Stimulated activated naive B cell treated with anti-CD40 and anti-IgM and Interleukin-4, amounts not matched to agents 10 μg/mL and 1 μg/mL and 100 μg/mL, for 72 hours (primary cell): ENCODE measurements around the gene BCORL1.

Experiments
- ATAC-seq, 2 donors: fragments of 150-1000 bp; cut with Tn5 transposase; replicated peaks; 2 replicates each; pipeline ENCODE4 v1.10.0; 2021; ENCODE audit warnings: moderate library complexity in 1 of 2
- DNase-seq: peaks from one replicate; pipeline ENCODE4 v3.0.0; 2021
- H3K27ac Mint-ChIP-seq: one replicate; pipeline ENCODE4 v1.8.0; 2022; ENCODE audit warnings: mild to moderate bottlenecking, mixed read lengths
- H3K27me3 Mint-ChIP-seq, 2 donors: one replicate each; pipeline ENCODE4 v1.8.0; 2022; ENCODE audit warnings: mixed read lengths in 2 of 2
- H3K36me3 Mint-ChIP-seq, 2 donors: one replicate each; pipeline ENCODE4 v1.8.0; 2022; ENCODE audit warnings: mixed read lengths in 2 of 2, mild to moderate bottlenecking in 1 of 2
- H3K4me1 Mint-ChIP-seq, 2 donors: one replicate each; pipeline ENCODE4 v1.8.0; 2022; ENCODE audit warnings: mixed read lengths in 2 of 2, mild to moderate bottlenecking in 1 of 2
- H3K4me3 Mint-ChIP-seq, 2 donors: one replicate each; pipeline ENCODE4 v1.8.0; 2022; ENCODE audit warnings: mild to moderate bottlenecking in 2 of 2, mixed read lengths in 2 of 2, moderate library complexity in 1 of 2
- H3K9me3 Mint-ChIP-seq, 2 donors: one replicate each; pipeline ENCODE4 v1.8.0; 2022; ENCODE audit warnings: mixed read lengths in 2 of 2, mild to moderate bottlenecking in 1 of 2

BCORL1 gene

DNA sequence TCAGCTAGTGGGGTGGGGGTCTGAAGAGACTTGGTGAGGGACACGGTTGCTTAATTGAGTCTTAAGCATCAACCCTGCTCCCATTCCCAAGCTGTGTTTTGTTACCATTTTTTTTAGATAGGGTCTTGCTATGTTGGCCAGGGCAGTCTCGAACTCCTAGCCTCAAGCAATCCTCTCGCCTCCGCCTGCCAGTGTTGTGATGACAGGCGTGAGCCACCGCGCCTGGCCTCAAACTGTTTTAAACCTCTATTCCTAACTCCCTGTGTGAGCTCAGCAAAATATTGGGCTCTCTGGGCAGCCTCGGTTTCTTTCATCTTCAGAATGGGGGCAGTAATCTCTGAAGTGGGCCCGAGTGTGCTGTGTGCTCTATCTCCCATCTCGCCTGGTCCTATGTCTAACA, 26.3 kb upstream of the BCORL1 start:
- Mint-ChIP-seq H3K4me1 (peaks cover 11 to 28% of the 10 kb centered on the region in 2 donors), H3K27me3 (peaks cover 0 to 9% of the 10 kb centered on the region in 2 donors), H3K4me3 (peak overlapping the region in 1 of 2 donors; percentile 11), H3K36me3 (no peaks in the 10 kb centered on the region), H3K9me3 (no peaks in the 10 kb centered on the region), H3K27ac (no peak overlapping the region)
- ATAC-seq (no peak), DNase-seq (no peak)

DNA sequence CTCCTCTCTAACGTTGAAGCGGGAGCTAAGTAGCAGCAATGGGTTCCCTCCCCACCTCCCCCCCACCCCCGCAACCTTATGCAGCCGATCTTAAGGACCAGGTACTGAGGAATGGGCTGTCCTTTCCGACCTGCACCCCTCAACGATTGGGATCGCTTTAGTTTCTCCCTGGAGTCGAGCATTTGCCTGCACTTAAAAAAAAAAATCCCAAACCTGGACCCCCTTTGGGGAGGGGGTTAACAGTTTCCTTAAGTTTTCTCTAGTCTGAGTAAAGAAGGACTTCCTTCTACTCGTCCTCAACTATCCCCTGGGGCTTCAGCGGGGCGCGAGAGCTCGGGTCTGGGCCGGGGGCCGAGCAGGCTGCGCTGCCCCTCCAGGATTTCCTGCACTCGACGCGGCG, 25.7 kb upstream of the BCORL1 start:
- no peaks in the 10 kb centered on the region for H3K9me3 Mint-ChIP-seq
- no peaks in the 10 kb centered on the region for H3K36me3 Mint-ChIP-seq
- peak overlapping the region; percentile 69 for H3K27ac Mint-ChIP-seq
- H3K27me3 Mint-ChIP-seq: peaks cover 0 to 8% of the 10 kb centered on the region in 2 donors
- H3K4me3 Mint-ChIP-seq: peak overlapping the region; percentile 73 to 79
- ATAC-seq: no peak
- DNase-seq: no peak
- peaks cover 16 to 34% of the 10 kb centered on the region in 2 donors for H3K4me1 Mint-ChIP-seq

DNA sequence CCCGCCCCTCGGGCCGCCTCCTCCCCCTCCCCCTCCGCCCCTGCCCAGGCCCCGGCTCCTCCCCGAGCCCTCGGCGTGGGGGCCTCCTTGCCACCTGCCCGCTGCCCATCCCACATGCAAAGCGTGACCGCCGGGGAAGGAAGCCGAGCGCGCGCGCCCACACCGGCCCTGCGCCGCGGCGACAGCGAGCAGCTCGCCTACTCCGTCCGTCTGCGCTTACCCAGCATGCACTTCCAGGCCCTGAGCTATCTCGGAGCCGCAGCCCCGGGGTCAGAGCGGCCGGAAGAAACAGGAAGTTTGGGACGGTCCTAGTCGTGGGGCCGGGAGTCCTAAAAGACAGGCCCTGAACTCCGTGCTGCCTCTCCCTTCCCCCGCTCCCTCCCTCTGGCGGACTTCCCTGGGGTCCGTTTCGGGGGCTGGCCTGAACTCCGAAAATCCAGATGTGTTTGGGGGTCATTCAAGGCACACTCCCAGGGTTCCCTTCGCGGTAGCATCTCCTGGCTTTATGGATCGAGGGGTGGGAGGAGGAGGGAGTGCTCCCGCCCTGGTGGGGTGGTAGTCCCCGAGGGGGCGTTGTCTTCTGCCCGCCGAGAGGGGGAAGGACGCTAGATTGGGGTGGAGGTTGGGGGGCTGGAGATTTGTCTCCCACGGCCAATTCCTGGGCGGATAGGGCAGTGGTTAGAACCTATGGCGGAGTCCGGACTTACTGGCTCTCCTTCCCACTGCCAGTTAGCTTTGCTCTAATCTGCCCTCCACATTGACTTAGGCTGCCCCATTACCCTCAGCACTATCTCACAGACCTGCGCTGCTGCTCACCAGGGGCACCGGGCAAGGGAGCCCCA, 25.0 kb upstream of the BCORL1 start:
- H3K27ac Mint-ChIP-seq: peak overlapping the region; percentile 88
- DNase-seq: peak; percentile 78

DNA sequence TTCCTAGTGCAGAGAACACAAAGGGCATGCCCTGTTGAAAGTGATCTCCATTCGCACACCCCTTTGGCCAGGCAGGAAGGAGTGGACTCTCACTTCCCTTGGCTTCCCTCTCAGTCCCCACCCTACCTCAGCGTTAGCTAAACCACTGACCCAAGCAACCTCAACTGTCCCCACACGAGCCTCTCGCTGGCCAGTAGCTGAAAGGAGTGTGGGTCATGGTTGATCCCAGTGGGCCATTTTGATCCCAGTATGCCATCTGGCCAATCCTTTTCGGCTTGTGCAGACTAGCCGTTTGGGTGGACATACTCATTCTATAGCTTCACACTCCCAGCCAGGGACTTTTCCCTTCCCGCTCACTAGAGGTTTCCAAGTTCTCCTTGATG, 24.4 kb upstream of the BCORL1 start:
- Mint-ChIP-seq H3K36me3 (no peaks in the 10 kb centered on the region), H3K27me3 (no peaks in the 10 kb centered on the region), H3K4me3 (peak overlapping the region; percentile 77 to 79), H3K9me3 (no peaks in the 10 kb centered on the region), H3K27ac (peak overlapping the region; percentile 88), H3K4me1 (peaks cover 11 to 25% of the 10 kb centered on the region in 2 donors)
- DNase-seq (no peak), ATAC-seq (no peak)

More for the DNA sequence above, 25.0 kb upstream of the BCORL1 start:
- Mint-ChIP-seq H3K36me3 (no peaks in the 10 kb centered on the region), H3K4me1 (peaks cover 15 to 31% of the 10 kb centered on the region in 2 donors), H3K9me3 (no peaks in the 10 kb centered on the region), H3K4me3 (peak overlapping the region; percentile 77 to 79), H3K27me3 (peaks cover 0 to 4% of the 10 kb centered on the region in 2 donors)
- ATAC-seq: peak; percentile 74 to 81

DNA sequence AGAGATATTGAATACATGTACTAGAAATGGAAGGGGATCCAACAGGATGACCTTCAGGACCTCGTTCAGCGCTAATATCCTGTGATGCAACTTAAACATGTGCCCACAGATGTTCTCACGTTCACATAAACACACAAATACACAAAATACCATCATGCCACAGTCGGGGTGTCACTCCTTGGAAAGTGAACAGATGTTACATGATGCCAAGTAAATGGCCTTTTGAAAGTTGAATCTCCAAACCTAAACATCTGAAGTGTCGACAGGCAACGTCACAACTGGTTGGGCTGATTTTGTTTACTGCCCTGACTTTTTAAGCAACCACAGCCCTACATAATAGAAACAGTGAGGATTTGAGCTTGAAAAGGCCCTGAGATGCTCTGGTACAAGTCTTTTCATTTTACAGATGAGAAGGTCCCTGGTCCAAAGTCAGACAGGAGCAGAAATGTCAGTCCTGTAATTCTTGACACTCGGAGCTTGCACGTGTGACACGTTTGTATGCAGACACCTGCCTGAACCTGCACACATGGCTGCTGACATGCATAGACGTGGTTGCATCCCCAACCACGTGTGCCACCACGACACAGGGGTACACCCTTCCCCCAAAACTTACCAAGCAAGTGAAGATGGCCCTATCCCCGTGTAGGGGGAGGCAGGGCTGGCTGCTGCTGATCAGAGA, 23.5 kb upstream of the BCORL1 start:
- no peak overlapping the region for H3K4me3 Mint-ChIP-seq
- H3K27me3 Mint-ChIP-seq: no peaks in the 10 kb centered on the region
- H3K4me1 Mint-ChIP-seq: peaks cover 11 to 25% of the 10 kb centered on the region in 2 donors
- ATAC-seq: no peak
- H3K27ac Mint-ChIP-seq: no peak overlapping the region
- no peaks in the 10 kb centered on the region for H3K36me3 Mint-ChIP-seq
- no peaks in the 10 kb centered on the region for H3K9me3 Mint-ChIP-seq
- DNase-seq: no peak

DNA sequence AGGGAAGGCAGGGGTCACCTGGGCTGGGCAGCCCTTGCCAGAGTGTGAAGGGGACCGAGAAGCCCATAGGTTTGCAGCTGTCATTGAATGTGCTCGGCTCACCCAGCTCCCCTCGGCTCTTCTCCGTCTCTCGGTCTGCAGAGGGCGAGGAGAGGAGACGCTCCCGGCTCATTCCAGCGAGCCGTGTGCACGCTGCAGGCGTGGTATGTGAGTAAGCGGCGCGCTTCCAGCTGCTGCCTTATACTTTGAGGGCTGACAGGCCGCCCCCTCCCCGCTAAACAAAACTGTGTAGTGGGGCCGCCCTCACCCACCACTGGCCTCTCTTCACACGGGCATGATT, 23.0 kb upstream of the BCORL1 start:
- Mint-ChIP-seq H3K4me1 (peaks cover 11 to 25% of the 10 kb centered on the region in 2 donors), H3K27ac (no peak overlapping the region), H3K36me3 (no peaks in the 10 kb centered on the region), H3K27me3 (no peaks in the 10 kb centered on the region), H3K4me3 (no peak overlapping the region), H3K9me3 (no peaks in the 10 kb centered on the region)
- no peak for ATAC-seq
- no peak for DNase-seq

DNA sequence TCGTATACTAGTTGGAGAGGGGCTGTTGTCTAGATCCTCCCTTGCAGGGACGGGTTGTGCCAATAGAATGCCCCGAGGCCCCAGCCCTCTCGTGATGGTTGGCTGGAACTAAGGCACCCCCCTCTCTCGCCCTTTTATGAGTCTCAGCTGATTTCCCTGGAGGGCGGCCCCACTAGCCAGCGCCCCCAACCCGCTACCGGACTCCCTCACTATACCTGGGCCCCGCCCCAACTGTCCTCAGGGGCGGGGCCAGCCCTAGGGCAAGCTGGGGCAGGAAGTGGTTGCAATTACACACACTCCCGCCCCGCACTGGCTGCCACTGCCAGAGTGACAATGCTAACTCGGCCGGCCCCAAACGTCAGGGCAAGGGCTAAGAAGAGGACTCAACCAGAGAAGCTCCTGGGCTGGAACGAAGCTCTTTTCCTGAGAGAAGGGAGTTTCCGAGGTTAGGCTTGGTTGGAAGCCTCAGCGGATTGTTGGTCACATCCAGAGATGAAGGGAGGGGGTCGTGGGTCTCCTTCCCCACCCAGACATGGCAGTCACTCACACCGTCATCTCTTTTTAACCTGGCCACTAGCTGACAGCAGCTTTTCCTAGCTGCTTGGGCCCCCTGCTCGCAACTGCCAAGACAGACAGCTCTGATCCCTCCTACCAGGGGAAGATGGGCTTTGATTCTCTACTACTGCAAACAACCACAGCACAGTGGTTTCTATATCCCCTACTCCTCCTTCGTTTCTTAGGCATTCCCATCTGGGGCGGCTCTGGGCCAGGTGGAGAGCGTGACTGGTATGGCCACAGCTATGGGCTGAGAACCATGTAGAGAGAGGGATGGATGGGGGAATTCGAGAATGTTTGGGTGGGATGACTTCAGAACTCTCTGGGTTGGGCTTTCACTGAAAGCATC, 21.0 kb upstream of the BCORL1 start:
- Mint-ChIP-seq H3K27ac (peak overlapping the region; percentile 87), H3K4me3 (peak overlapping the region; percentile 37 to 81), H3K27me3 (no peaks in the 10 kb centered on the region), H3K4me1 (peaks cover 11 to 25% of the 10 kb centered on the region in 2 donors), H3K36me3 (no peaks in the 10 kb centered on the region), H3K9me3 (no peaks in the 10 kb centered on the region)
- ATAC-seq (peak; percentile 89 to 91), DNase-seq (peak; percentile 64)

DNA sequence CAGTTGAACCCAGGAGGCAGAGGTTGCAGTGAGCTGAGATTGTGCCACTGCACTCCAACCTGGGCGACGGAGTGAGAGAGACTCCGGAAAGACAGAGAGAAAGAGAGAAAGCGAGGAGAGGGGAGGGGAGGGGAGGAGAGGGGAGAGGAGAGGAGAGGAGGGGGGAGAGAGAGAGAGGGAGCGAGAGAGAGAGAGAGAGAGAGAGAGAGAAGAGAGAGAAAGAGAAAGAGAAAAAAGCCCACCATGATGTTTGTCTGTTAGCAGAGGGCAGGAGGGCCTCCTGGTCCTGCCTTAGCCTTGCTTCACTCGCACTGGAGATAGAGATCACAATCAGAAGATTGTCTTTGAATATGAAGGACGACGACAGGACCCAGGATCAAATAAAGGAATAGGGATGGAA, 18.7 kb upstream of the BCORL1 start:
- no peaks in the 10 kb centered on the region for H3K27me3 Mint-ChIP-seq
- H3K36me3 Mint-ChIP-seq: no peaks in the 10 kb centered on the region
- DNase-seq (no peak), ATAC-seq (no peak)
- no peaks in the 10 kb centered on the region for H3K9me3 Mint-ChIP-seq
- no peak overlapping the region for H3K27ac Mint-ChIP-seq
- no peak overlapping the region for H3K4me3 Mint-ChIP-seq
- peaks cover 7 to 13% of the 10 kb centered on the region in 2 donors for H3K4me1 Mint-ChIP-seq

DNA sequence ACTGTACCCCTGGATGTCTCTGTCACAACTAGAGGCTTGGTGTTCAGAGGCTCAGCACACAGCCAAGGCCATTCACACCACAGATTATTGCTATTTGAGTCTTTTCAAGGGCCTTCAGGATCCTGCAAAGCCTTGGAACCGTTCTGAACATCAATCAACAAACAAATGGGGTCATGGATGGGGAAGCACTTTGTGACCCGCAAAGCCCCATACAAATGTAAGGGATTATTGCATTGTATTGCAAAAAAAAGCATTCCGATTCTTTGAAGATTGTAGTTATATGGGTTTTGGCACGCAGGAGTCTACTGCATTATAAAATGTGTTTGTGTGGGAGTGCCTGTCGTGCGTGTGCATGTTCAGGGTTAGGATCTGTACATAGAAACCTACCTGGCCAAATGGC, 17.3 kb upstream of the BCORL1 start:
- Mint-ChIP-seq H3K9me3 (no peaks in the 10 kb centered on the region), H3K27me3 (no peaks in the 10 kb centered on the region), H3K4me3 (no peak overlapping the region), H3K36me3 (no peaks in the 10 kb centered on the region), H3K4me1 (peaks cover 7 to 13% of the 10 kb centered on the region in 2 donors), H3K27ac (no peak overlapping the region)
- ATAC-seq (no peak), DNase-seq (no peak)

DNA sequence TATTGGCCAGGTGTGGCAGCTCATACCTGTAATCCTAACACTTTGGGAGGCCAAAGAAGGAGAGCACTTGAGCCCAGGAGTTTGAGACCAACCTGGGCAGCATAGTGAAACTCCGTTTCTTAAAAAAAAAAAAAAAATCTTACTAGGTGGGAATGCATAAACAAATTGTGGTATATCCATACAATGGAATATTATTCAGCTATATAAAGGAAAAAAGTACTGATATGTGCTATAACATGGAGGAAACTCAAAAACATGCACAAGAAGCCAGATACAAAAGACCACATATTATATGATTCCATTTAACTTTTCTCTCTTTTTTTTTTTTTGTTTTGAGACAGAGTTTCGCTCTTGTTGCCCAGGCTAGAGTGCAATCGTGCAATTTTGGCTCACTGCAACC, 13.5 kb upstream of the BCORL1 start:
- no peaks in the 10 kb centered on the region for H3K9me3 Mint-ChIP-seq
- H3K27me3 Mint-ChIP-seq: peaks cover under 1 to 6% of the 10 kb centered on the region in 2 donors
- no peak overlapping the region for H3K27ac Mint-ChIP-seq
- H3K4me3 Mint-ChIP-seq: no peak overlapping the region
- ATAC-seq (no peak), DNase-seq (no peak)
- no peaks in the 10 kb centered on the region for H3K4me1 Mint-ChIP-seq
- H3K36me3 Mint-ChIP-seq: no peaks in the 10 kb centered on the region

DNA sequence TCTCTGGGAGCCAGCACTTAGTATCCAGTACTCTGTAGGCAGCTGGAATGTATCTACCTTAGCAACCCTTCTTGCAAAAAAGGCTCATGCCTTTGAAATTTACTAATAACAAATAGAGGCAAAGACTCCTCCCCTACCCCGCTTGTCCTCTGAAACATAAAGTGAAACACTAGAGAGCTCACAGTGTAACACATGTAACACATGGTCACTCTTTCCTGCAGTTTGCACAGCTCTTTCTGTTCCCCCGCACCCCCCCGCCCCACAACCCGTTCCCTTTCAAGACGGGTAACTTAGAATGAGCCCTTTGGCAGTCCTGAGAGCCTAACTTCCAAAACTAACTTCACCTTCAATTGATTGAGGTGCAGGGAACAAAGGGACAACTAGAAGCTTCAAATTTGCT, 6.0 kb upstream of the BCORL1 start:
- ATAC-seq: no peak
- DNase-seq: no peak
- Mint-ChIP-seq H3K36me3 (no peaks in the 10 kb centered on the region), H3K4me3 (no peak overlapping the region), H3K9me3 (no peaks in the 10 kb centered on the region), H3K27ac (no peak overlapping the region), H3K4me1 (peaks cover 0 to 2% of the 10 kb centered on the region in 2 donors), H3K27me3 (peaks cover 5 to 10% of the 10 kb centered on the region in 2 donors)

DNA sequence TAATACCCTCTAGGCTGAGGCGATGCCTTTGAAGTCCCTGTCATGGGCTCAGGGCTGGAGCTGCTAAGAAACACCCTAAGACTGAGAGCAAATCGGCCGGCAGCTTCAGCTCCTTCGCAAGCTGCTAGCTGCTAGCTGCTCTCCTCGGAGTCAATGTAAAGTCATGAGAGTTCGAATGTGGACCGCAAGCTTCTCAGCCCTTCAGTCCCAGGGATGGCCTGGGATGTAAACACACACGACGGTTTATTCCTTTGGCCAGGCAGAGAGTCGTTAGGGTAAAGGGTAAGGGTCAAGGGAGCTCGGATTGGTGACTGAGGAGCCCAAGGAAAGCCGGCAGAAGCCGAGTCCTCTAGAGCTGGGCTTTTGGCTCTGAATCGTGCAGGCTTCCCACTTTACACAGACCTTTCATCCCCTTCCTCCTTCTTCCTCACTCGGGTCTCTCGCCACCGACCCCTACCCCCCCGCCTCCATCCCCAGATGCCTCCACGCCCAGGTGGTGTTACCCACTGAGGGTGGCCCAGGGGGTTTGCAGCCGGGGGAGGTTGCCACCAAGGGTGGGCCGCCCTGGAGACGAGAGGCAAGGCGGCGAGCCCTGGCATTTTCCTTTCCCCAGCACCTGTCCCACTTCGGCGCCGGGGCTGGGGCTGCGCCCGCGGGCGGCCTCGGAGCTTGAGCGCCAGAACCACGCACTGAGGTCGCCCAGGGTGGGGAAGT, 3.1 kb upstream of the BCORL1 start:
- Mint-ChIP-seq H3K27ac (no peak overlapping the region), H3K4me1 (peaks cover 2 to 4% of the 10 kb centered on the region in 2 donors), H3K9me3 (no peaks in the 10 kb centered on the region), H3K36me3 (no peaks in the 10 kb centered on the region), H3K4me3 (peak overlapping the region; percentile 9 to 61), H3K27me3 (peaks cover 0 to under 1% of the 10 kb centered on the region in 2 donors)
- DNase-seq: no peak
- no peak for ATAC-seq

DNA sequence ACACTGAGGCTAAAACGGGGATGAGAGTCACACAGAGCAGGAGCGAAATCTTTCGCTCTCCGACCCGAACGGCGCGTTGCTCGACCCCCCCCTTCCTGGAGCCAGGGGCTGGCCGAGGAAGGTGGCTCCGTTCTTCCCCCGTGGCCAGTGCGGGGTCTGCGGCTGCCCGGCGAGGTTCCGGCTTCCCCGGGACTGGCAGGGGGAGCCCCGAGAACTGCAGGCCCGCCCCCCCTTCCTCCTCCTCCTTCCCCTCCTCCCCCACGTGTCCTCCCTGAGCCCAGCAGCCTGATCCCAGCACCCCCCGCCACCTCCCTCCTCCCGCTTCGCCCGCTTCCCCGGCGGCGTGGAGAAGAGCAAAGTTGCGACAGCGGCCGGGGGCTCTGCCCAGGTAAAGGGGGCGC, 2.4 kb upstream of the BCORL1 start:
- DNase-seq (no peak), ATAC-seq (peak in 1 of 2 donors; percentile 20)
- Mint-ChIP-seq H3K27me3 (no peaks in the 10 kb centered on the region), H3K4me1 (peaks cover 5 to 8% of the 10 kb centered on the region in 2 donors), H3K4me3 (peak overlapping the region in 1 of 2 donors; percentile 76), H3K9me3 (no peaks in the 10 kb centered on the region), H3K27ac (peak overlapping the region; percentile 42), H3K36me3 (no peaks in the 10 kb centered on the region)
